ENCODE data around the gene XKR7. TPM values are rescaled to one million over a fixed set of nuclear protein-coding genes. Genes with fewer than 3 reads are reported as not detected.

The XKR7 gene
- polyA plus RNA-seq, 1 donor (not counting 4 experiments of a cell fraction or from before 2014, with no cell fraction given) = not detected

DNA sequence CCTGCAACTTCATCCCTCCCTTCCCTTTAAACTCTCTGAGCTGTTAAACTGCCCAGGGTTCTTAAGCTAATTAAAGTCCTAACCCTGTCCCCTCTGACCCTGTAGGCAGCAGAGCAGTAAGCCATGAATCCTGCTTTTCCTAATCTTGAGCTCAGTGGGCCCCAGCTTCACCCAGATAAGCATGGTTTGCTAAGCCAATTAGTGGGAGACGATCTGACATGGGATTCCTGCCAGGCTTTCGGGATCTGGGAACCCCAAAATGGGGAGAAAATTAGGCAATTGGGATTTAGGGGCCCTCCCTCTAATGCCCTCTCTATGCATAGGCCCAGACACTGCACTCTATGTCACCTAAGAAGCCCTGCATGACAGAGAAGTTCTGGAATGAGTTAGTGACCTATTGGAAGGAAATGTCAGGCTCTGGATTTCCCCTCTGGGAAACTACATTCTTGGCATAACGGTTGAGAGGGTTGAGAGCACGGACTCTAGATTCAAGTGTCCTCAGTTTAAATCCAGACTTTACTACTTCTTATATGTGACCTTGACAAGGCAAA, 4.6 kb downstream of the XKR7 start:
- Histone ChIP-seq H3K9ac (ENCODE audit: control insufficient read depth, extremely low read depth, insufficient read depth, low read length) (no peak overlapping the region), H3K4me3 (ENCODE audit: control insufficient read depth in 2 of 3, extremely low read depth in 1 of 3, insufficient read depth in 2 of 3, low read depth in 1 of 3, low read length in 3 of 3) (no peak overlapping the region), H3K4me1 (ENCODE audit: control insufficient read depth, extremely low read depth, insufficient read depth, low read length) (no peaks in the 10 kb centered on the region), H3K4me2 (ENCODE audit: control insufficient read depth, extremely low read depth, insufficient read depth, low read depth, low read length) (no peak overlapping the region), H3K27me3 (ENCODE audit: control insufficient read depth, extremely low read depth, insufficient read depth, low read length) (peaks cover 30% of the 10 kb centered on the region), H3K27ac (ENCODE audit: control insufficient read depth, insufficient read depth, low read length) (no peak overlapping the region), H3K36me3 (ENCODE audit: control insufficient read depth in 2 of 2, extremely low read depth in 1 of 2, insufficient read depth in 2 of 2, low read length in 2 of 2) (no peaks in the 10 kb centered on the region), H2AFZ (ENCODE audit: control insufficient read depth, low read length) (no peak overlapping the region), H4K20me1 (ENCODE audit: control insufficient read depth, extremely low read depth, insufficient read depth, low read length) (no peaks in the 10 kb centered on the region), H3K9me3 (ENCODE audit: control insufficient read depth, low read depth, low read length) (no peaks in the 10 kb centered on the region), H3K9me1 (ENCODE audit: control insufficient read depth, extremely low read depth, insufficient read depth, low read length) (no peaks in the 10 kb centered on the region), H3K79me2 (ENCODE audit: control insufficient read depth, insufficient read depth, low read length) (no peaks in the 10 kb centered on the region)
- dilution Hi-C loops (cut with MboI; ENCODE audit: extremely low pct_ligation_motif_present, low sequenced_read_pairs) = no loop called here
- DNase-seq (ENCODE audit: low read depth, low spot score) = no peak
- no peak for FAIRE-seq
- no peak for TF ChIP-seq EZH2 (IDR thresholded peaks at IDR 0.05; ENCODE audit: low read length)
- TF ChIP-seq, protein P1, sequence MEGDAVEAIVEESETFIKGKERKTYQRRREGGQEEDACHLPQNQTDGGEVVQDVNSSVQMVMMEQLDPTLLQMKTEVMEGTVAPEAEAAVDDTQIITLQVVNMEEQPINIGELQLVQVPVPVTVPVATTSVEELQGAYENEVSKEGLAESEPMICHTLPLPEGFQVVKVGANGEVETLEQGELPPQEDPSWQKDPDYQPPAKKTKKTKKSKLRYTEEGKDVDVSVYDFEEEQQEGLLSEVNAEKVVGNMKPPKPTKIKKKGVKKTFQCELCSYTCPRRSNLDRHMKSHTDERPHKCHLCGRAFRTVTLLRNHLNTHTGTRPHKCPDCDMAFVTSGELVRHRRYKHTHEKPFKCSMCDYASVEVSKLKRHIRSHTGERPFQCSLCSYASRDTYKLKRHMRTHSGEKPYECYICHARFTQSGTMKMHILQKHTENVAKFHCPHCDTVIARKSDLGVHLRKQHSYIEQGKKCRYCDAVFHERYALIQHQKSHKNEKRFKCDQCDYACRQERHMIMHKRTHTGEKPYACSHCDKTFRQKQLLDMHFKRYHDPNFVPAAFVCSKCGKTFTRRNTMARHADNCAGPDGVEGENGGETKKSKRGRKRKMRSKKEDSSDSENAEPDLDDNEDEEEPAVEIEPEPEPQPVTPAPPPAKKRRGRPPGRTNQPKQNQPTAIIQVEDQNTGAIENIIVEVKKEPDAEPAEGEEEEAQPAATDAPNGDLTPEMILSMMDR (optimal IDR thresholded peaks at IDR 0.05 in 1 of 3, IDR thresholded peaks at IDR 0.05 in 1 of 3, conservative IDR thresholded peaks at IDR 0.05 in 1 of 3; ENCODE audit: extremely low read depth in 1 of 3, insufficient read depth in 2 of 3, low read length in 3 of 3) = no peak

GRCh38 chr20:31974296-31974695, 6.3 kb downstream of the XKR7 start:
- Histone ChIP-seq H3K9me1 (ENCODE audit: control insufficient read depth, extremely low read depth, insufficient read depth, low read length) (no peaks in the 10 kb centered on the region), H2AFZ (ENCODE audit: control insufficient read depth, low read length) (no peak overlapping the region), H4K20me1 (ENCODE audit: control insufficient read depth, extremely low read depth, insufficient read depth, low read length) (no peaks in the 10 kb centered on the region), H3K4me3 (ENCODE audit: control insufficient read depth in 2 of 3, extremely low read depth in 1 of 3, insufficient read depth in 2 of 3, low read depth in 1 of 3, low read length in 3 of 3) (no peak overlapping the region), H3K9me3 (ENCODE audit: control insufficient read depth, low read depth, low read length) (no peaks in the 10 kb centered on the region), H3K36me3 (ENCODE audit: control insufficient read depth in 2 of 2, extremely low read depth in 1 of 2, insufficient read depth in 2 of 2, low read length in 2 of 2) (no peaks in the 10 kb centered on the region), H3K27ac (ENCODE audit: control insufficient read depth, insufficient read depth, low read length) (no peak overlapping the region), H3K4me1 (ENCODE audit: control insufficient read depth, extremely low read depth, insufficient read depth, low read length) (no peaks in the 10 kb centered on the region), H3K27me3 (ENCODE audit: control insufficient read depth, extremely low read depth, insufficient read depth, low read length) (peaks cover 19% of the 10 kb centered on the region), H3K4me2 (ENCODE audit: control insufficient read depth, extremely low read depth, insufficient read depth, low read depth, low read length) (no peak overlapping the region), H3K79me2 (ENCODE audit: control insufficient read depth, insufficient read depth, low read length) (no peaks in the 10 kb centered on the region), H3K9ac (ENCODE audit: control insufficient read depth, extremely low read depth, insufficient read depth, low read length) (no peak overlapping the region)
- DNase-seq (ENCODE audit: low read depth, low spot score) (no peak), FAIRE-seq (no peak)
- dilution Hi-C loops (cut with MboI; ENCODE audit: extremely low pct_ligation_motif_present, low sequenced_read_pairs) = no loop called here
- TF ChIP-seq, protein P1 (optimal IDR thresholded peaks at IDR 0.05 in 1 of 3, IDR thresholded peaks at IDR 0.05 in 1 of 3, conservative IDR thresholded peaks at IDR 0.05 in 1 of 3; ENCODE audit: extremely low read depth in 1 of 3, insufficient read depth in 2 of 3, low read length in 3 of 3) = no peak
- TF ChIP-seq EZH2 (IDR thresholded peaks at IDR 0.05; ENCODE audit: low read length) = no peak

Data from keratinocyte (primary cell).